ENCODE results near the gene PGBD1. TPM values are rescaled to one million over a fixed set of nuclear protein-coding genes. Genes with fewer than 3 reads are reported as not detected.

PGBD1 gene
- total RNA-seq, 1 donor from 2014 or later = 7.6 TPM

GRCh38 chr6:28335040-28335563 lies 53.7 kb downstream of the PGBD1 start:
- DNase-seq (ENCODE audit: low read depth) = no peak

GRCh38 chr6:28335564-28336283 lies 54.4 kb downstream of the PGBD1 start, which contains the start of gene ZSCAN31:
Gene ZSCAN31 (minus strand): TSS chr6:28336148. CDS start chr6:28329683, 6,465 bp downstream.
- peak; percentile 98 for DNase-seq (ENCODE audit: low read depth)

- DNase-seq (ENCODE audit: low read depth) = peak; percentile 84
Observed at GRCh38 chr6:28336284-28337120, 55.1 kb downstream of the PGBD1 start.

- no peak for DNase-seq (ENCODE audit: low read depth)
Observed at GRCh38 chr6:28337121-28337520, 55.7 kb downstream of the PGBD1 start.

DNA sequence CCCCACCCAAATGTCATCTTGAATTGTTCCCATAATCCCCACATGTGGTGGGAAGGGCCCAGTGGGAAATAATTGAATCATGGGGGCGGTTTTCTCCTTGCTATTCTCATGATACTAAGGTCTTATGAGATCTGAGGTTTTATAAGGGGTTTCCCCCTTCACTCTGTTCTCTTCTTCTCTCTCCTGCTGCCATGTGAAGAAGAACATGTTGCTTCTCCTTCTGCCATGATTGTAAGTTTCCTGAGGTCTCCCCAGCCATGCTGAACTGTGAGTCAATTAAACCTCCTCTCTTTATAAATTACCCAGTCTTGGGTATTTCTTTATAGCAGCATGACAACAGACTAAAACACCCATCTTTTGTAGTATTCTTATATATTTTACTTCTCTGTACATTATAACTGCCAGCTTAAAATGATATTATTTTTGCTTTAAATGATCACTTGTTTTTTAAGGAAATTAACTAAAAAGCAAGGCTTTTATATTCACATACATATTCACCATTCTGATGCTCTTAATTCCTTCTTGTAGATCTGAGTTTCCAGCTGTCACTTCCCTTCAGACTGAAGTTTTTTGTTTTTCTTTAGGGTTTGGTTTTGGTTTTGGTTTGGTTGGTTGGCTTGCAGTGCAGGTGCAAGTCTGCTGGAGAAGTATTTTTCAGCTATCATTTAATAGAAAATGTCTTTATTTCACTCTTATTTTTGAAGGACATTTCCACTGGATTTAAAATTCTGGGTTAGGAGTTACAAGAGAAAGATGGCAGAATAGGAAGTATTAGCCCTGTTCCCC lies 59.1 kb downstream of the PGBD1 start:
- no peak for DNase-seq (ENCODE audit: low read depth)

DNA sequence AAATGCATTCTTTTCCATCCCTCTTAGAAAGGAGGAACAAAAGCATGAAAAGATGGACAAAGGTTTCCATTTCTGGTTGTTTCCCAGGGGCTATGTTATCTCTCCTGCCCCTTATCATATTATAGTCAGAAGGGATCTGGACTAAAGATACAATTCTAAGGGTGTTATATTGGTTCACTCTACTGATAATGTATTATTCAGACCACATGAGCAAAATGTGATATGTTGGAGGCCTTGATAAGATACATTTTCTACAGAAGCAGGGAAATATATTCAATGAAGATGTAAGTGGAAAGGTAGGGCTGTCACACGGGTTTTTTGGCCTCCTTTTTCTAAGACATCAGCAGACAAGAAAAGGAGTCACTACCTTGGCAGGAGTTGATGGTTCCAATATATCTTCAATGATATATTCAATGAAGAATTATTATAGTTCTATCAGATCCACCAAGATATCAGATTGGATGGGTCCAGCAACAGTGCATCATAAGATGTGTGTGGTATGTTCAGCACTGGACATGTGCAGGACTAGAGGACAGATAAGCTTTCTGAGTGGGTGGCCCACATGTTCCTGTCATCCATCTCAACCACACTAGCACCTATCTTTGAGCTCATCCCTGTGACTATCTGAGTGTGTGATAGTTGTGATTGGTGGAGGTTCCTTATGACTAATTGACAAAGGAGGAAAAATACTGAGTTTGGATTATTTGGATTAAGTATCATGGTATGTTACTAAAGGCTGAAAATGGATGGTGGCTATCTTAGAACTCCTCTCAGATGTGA lies 62.7 kb downstream of the PGBD1 start:
- DNase-seq (ENCODE audit: low read depth) = no peak

GRCh38 chr6:28345201-28345600 lies 63.8 kb downstream of the PGBD1 start:
- DNase-seq (ENCODE audit: low read depth) = no peak

DNA sequence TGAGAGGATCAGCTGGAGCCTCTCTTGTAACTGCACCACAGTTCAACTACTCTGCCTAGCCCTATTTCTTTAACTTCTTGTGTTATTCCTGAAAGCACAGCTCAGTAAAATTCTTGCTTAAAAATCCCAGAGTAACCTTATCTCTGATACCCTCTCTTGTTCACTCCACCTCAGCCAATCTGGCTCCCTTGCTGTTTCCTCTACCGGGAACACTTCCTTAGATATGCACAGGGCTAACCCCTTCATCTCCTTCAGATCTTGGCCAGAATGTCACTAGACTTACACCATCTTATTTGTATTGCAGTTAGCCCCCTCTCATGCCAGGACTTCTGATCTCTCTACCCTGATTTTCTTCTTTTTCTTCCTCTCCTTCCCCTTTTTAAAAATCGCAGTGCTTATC lies 65.7 kb downstream of the PGBD1 start:
- DNase-seq (ENCODE audit: low read depth) = no peak

DNA sequence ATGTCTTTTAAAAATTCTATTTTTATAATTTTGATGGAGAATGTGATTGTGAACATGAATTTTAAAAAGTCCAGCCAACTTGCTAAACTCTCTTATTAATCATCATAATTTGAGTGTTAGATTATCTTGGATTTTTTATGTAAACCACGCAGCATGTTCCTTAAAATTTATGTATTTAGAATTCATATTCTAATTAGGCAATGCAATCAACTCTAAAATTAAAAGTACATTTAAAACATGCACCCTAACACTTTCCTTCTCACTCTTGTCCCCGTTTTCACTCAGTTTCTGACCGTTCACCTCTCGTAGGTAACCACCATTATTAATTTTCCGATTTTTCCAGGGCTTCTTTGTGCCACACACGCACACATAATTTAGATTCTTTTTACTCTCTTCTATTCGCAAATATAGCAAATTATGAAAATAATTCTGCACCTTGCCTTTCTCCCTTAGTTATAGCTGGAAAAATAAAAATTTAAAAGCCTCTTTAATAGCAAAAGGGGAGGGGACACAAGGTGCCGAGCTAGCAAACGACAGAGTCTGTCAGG lies 68.0 kb downstream of the PGBD1 start:
- DNase-seq (ENCODE audit: low read depth) = no peak

GRCh38 chr6:28349892-28350737 lies 68.7 kb downstream of the PGBD1 start, which contains the start of gene ZKSCAN3:
Gene ZKSCAN3 (plus strand): TSS chr6:28349947. CDS start chr6:28359587, 9,640 bp downstream.
- peak; percentile 74 for DNase-seq (ENCODE audit: low read depth)

GRCh38 chr6:28351087-28351486 lies 69.7 kb downstream of the PGBD1 start:
- DNase-seq (ENCODE audit: low read depth) = no peak

GRCh38 chr6:28351493-28351925 lies 70.1 kb downstream of the PGBD1 start:
- no peak for DNase-seq (ENCODE audit: low read depth)

Other genes with a start within 250 kb of the PGBD1 start
- 2.4 and 3.5 TPM in 2 replicates for gene ZNF165, start 201.0 kb upstream of the PGBD1 start, total RNA-seq
- gene ZSCAN16, start 157.0 kb upstream of the PGBD1 start, total RNA-seq = 8.0 and 8.7 TPM in 2 replicates
- gene ZKSCAN8, start 139.7 kb upstream of the PGBD1 start, total RNA-seq = 7.6 and 33.1 TPM in 2 replicates
- 16.3 and 23.7 TPM in 2 replicates for gene ZSCAN9, start 56.3 kb upstream of the PGBD1 start, total RNA-seq
- 6.1 and 8.1 TPM in 2 replicates for gene ZKSCAN4, start 29.3 kb upstream of the PGBD1 start, total RNA-seq
- 0.15 and 0.17 TPM in 2 replicates for gene NKAPL, start 22.3 kb upstream of the PGBD1 start, total RNA-seq
- 10.1 and 27.0 TPM in 2 replicates for gene ZSCAN26, start 14.4 kb upstream of the PGBD1 start, total RNA-seq
- 3.3 and 10.8 TPM in 2 replicates for gene ZSCAN31, start 54.6 kb downstream of the PGBD1 start, total RNA-seq
- gene ZKSCAN3, start 68.4 kb downstream of the PGBD1 start, total RNA-seq = 3.6 and 11.3 TPM in 2 replicates
- gene ZSCAN12, start 118.2 kb downstream of the PGBD1 start, total RNA-seq = 5.9 and 12.8 TPM in 2 replicates
- gene ZSCAN23, start 161.9 kb downstream of the PGBD1 start, total RNA-seq = 1.9 and 10.0 TPM in 2 replicates
- gene GPX6, start 234.2 kb downstream of the PGBD1 start, total RNA-seq = not detected in 2 replicates
- gene GPX5, start 244.3 kb downstream of the PGBD1 start, total RNA-seq = not detected in 2 replicates

All from renal cortical epithelial cell (primary cell).